PC-9 (cell line): Measurements from ENCODE around the gene BFSP1. TPM values are rescaled to one million over a fixed set of nuclear protein-coding genes. Genes with fewer than 3 reads are reported as not detected.

ENCODE experiments used
- Bru-seq: library from RNA; stranded (reverse); fragments of 400-500 nt; gene quantifications from one replicate; lab custom pipeline; 2021; lab: Mats Ljungman, UMichigan
- BruChase-seq, 2 experiments: library from RNA; stranded (reverse); fragments of 400-500 nt; gene quantifications; one replicate each; lab custom pipeline; 2021; lab: Mats Ljungman, UMichigan
- BruUV-seq: library from RNA; stranded (reverse); fragments of 400-500 nt; replicated peaks from 2 replicates; lab custom pipeline; 2021; lab: Mats Ljungman, UMichigan
- CTCF ChIA-PET: fragments of 300-600 bp; sonication (Branson Sonifier 250); formaldehyde crosslinking; loops from one replicate; lab custom pipeline; 2022; ENCODE audit warnings: antibody characterized with exemption; lab: Charles Lee
- POLR2A ChIA-PET: fragments of 300-600 bp; sonication (Branson Sonifier 250); formaldehyde crosslinking; loops from one replicate; lab custom pipeline; 2022; ENCODE audit warnings: antibody characterized with exemption; ENCODE audit not compliant: unreplicated experiment; lab: Charles Lee
- DNase-seq, 2 experiments: peaks; one replicate each; pipeline versions ENCODE4 v3.0.0 to v3.0.0-alpha.2; 2015 to 2022; ENCODE audit warnings: mixed read lengths in 1 of 2
- H2AFZ ChIP-seq: fragments of 200-600 bp; sonication (generic); 2 replicates; pipeline ENCODE4 v1.8.1; 2017; ENCODE audit warnings: antibody characterized with exemption
- H3F3A ChIP-seq: fragments of 200-600 bp; sonication (generic); 2 replicates; pipeline ENCODE4 v1.8.1; 2017; ENCODE audit warnings: antibody characterized with exemption, mild to moderate bottlenecking, low read depth; ENCODE audit not compliant: insufficient read depth
- H3K27ac ChIP-seq: fragments of 200-600 bp; sonication (generic); 2 replicates; pipeline ENCODE4 v1.6.1; 2016; ENCODE audit warnings: mixed run types
- H3K27me3 ChIP-seq: fragments of 200-600 bp; sonication (generic); 2 replicates; pipeline ENCODE4 v1.6.1; 2016; ENCODE audit warnings: low read depth, mixed run types; ENCODE audit not compliant: insufficient read depth
- H3K36me3 ChIP-seq: fragments of 200-600 bp; sonication (generic); 2 replicates; pipeline ENCODE4 v1.6.1; 2016; ENCODE audit warnings: low read depth, mixed run types
- H3K4me1 ChIP-seq: fragments of 200-600 bp; sonication (generic); replicated peaks from 2 replicates; pipeline ENCODE4 v1.6.1; 2016; ENCODE audit warnings: mixed run types; ENCODE audit not compliant: insufficient read depth
- H3K4me2 ChIP-seq: fragments of 200-600 bp; sonication (generic); 2 replicates; pipeline ENCODE4 v1.6.1; 2017; ENCODE audit warnings: mixed run types
- H3K4me3 ChIP-seq: fragments of 200-600 bp; sonication (generic); 2 replicates; pipeline ENCODE4 v1.6.1; 2016; ENCODE audit warnings: mixed run types
- H3K79me2 ChIP-seq: fragments of 200-600 bp; sonication (generic); 2 replicates; pipeline ENCODE4 v1.6.1; 2017; ENCODE audit warnings: low read depth, mixed run types
- H3K9me2 ChIP-seq: fragments of 200-600 bp; sonication (generic); 2 replicates; pipeline ENCODE4 v1.8.1; 2017; ENCODE audit warnings: mild to moderate bottlenecking; ENCODE audit not compliant: insufficient read depth
- H3K9me3 ChIP-seq: fragments of 200-600 bp; sonication (generic); 2 replicates; pipeline ENCODE4 v1.8.1; 2016; ENCODE audit warnings: low read depth; ENCODE audit not compliant: insufficient read depth
- H4K20me1 ChIP-seq: fragments of 200-600 bp; sonication (generic); 2 replicates; pipeline ENCODE4 v1.8.1; 2017; ENCODE audit not compliant: insufficient read depth
- EZH2 ChIP-seq: fragments of 200-600 bp; sonication (generic); IDR thresholded peaks from 2 replicates; pipeline ENCODE4 v1.8.0; 2017; ENCODE audit warnings: antibody characterized with exemption, low read depth
- intact Hi-C: fragments of 100-400 bp; cut with micrococcal nuclease; formaldehyde crosslinking; loops from one replicate; pipeline ENCODE4 v1.10.0; 2022; ENCODE audit not compliant: unreplicated experiment
- long read RNA-seq: library from polyadenylated mRNA; stranded (forward); transcript quantifications from one replicate; pipeline ENCODE4 v2.0.0, GENCODE V29; 2022
- total RNA-seq: library from RNA; stranded (reverse); gene quantifications from 2 replicates; pipeline ENCODE4 v1.2.3, GENCODE V29; 2021
- TF ChIP-seq, protein P1 (sequence below): fragments of 200-600 bp; sonication (generic); conservative IDR thresholded peaks from 2 replicates; pipeline ENCODE4 v1.6.1; 2017; ENCODE audit warnings: mixed run types, antibody characterized with exemption, mild to moderate bottlenecking, moderate library complexity

Gene BFSP1
- total RNA-seq (10.4 and 13.8 TPM in 2 replicates), Bru-seq, nascent RNA (percentile 68 among the genes with signal in this experiment), BruChase-seq, experiment 1, labeled RNA remaining after a 2-hour chase (percentile 59 among the genes with signal in this experiment), BruChase-seq, experiment 2, labeled RNA remaining after a 6-hour chase (percentile 51 among the genes with signal in this experiment)
- long read RNA-seq, partial matches to known transcripts, result 2 of 9 reads
- long read RNA-seq, other reads (novel, unspliced or antisense), result 5 of 9 reads

DNA sequence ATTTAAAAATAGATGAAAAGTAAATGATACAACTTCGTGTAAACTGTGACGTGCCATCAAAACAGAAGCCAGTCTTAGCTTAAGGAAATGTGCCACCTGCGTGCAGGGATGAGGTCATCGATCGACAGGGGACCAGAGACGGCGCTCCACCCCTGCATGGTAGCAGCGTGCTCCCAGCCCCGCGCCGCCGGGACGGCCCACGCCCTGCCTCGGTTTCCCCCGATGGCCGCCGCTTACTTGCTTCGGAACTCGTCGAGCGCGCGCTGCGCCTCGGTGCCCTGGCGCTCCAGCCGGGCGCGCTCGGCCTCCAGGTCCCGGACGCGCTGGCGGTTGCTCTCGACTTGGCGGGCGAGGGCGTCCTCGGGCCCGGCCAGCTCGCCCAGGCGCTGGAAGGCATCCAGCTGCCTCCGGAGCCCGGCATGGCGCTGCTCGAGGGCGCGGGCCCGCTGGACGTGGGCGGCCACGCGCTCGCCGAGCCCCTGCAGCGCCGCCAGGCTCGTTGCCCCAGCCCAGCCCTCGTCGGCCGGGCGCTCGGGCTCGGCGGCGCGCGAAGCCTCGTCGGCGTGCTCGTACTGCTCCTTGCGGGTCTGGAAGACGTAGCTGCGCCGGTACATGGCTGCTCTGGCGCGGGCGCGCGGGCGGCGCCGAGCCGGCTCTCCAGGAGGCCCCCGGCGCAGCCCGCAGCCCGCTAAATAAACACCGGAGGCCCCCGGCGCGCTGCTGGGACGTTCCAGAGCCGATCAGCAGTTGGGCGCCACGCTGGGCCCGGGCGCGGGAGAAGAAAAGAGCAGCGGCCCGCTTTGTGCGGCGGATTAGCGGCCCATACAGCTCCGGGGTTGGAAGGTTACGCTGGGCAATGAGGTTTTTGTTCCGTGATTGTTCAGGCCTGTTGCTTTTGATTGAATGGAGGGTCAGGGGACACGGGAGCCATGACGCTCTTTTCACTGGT lies at the start of gene BFSP1:
Gene BFSP1, minus strand, starts transcription at position 664 of the 949 bp plus-strand sequence. Its CDS starts 50 bp downstream, at position 614.
- H2AFZ ChIP-seq, result peak within 1 kb of the TSS; percentile 81
- H4K20me1 ChIP-seq, result no peaks in the 10 kb centered on the region
- POLR2A ChIA-PET, result interaction anchor here (0.5 to 1.1 kb wide), 5 partner anchors 11 to 408 kb away, joined by 3 to 16 read pairs (median 5); partner anchors contain the start of gene RRBP1
- no peak for TF ChIP-seq EZH2
- TF ChIP-seq, protein P1, sequence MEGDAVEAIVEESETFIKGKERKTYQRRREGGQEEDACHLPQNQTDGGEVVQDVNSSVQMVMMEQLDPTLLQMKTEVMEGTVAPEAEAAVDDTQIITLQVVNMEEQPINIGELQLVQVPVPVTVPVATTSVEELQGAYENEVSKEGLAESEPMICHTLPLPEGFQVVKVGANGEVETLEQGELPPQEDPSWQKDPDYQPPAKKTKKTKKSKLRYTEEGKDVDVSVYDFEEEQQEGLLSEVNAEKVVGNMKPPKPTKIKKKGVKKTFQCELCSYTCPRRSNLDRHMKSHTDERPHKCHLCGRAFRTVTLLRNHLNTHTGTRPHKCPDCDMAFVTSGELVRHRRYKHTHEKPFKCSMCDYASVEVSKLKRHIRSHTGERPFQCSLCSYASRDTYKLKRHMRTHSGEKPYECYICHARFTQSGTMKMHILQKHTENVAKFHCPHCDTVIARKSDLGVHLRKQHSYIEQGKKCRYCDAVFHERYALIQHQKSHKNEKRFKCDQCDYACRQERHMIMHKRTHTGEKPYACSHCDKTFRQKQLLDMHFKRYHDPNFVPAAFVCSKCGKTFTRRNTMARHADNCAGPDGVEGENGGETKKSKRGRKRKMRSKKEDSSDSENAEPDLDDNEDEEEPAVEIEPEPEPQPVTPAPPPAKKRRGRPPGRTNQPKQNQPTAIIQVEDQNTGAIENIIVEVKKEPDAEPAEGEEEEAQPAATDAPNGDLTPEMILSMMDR, result no peak
- H3K27ac ChIP-seq, result no peak within 1 kb of the TSS
- peaks cover 16% of the 10 kb centered on the region for H3K4me1 ChIP-seq
- H3F3A ChIP-seq, result no peaks in the 10 kb centered on the region; the same call in 1 of the 2 replicates
- BruUV-seq, result no TSS peak
- intact Hi-C loops, result no loop called here
- no peaks in the 10 kb centered on the region for H3K27me3 ChIP-seq
- peaks cover 3% of the 10 kb centered on the region; the same call in 1 of the 2 replicates for H3K9me2 ChIP-seq
- H3K4me2 ChIP-seq, result peak within 1 kb of the TSS; percentile 83
- H3K9me3 ChIP-seq, result no peaks in the 10 kb centered on the region
- no peaks in the 10 kb centered on the region for H3K36me3 ChIP-seq
- peak within 1 kb of the TSS; percentile 66 for H3K4me3 ChIP-seq
- DNase-seq, result peak; percentile 39 to 70
- no peaks in the 10 kb centered on the region for H3K79me2 ChIP-seq
- CTCF ChIA-PET, result interaction anchor here (0.5 to 0.7 kb wide), 2 partner anchors 26 to 411 kb away, joined by 3 to 8 read pairs; no protein-coding TSS in a partner anchor

DNA sequence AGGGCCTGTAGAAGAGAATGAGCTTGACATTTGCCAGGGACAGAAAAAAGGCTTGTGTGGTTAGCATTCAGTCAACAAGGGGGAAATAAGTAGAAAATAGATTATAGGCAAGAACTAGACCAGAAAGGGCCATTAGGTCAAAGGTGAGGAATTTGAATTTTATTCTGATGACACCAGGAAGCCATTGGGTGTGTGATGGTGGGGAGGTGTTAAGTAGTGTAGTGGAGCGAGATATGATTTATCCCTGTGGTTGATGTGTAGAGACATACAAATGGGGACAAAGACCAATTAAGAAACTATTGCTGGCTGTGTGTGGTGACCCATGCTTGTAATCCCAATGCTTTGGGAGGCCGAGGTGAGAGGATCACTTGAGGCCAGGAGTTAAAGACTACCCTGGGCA lies 49.7 kb upstream of the BFSP1 start:
- H2AFZ ChIP-seq, result no peak overlapping the region
- no peaks in the 10 kb centered on the region; the same call in 1 of the 2 replicates for H3K9me3 ChIP-seq
- intact Hi-C loops, result no loop called here
- POLR2A ChIA-PET, result no interaction called here
- H3K27me3 ChIP-seq, result no peaks in the 10 kb centered on the region
- DNase-seq, result no peak
- H3K36me3 ChIP-seq, result peaks cover 16% of the 10 kb centered on the region
- BruUV-seq, result no TSS peak
- H3K4me1 ChIP-seq, result peaks cover 41% of the 10 kb centered on the region
- TF ChIP-seq, protein P1, result no peak
- no peak for TF ChIP-seq EZH2
- H3K27ac ChIP-seq, result no peak overlapping the region
- peaks cover 99% of the 10 kb centered on the region for H3K79me2 ChIP-seq
- no peak overlapping the region for H3K4me3 ChIP-seq
- no peaks in the 10 kb centered on the region for H3K9me2 ChIP-seq
- peaks cover 10% of the 10 kb centered on the region; the same call in 1 of the 2 replicates for H3F3A ChIP-seq
- H3K4me2 ChIP-seq, result no peak overlapping the region
- peaks cover 67% of the 10 kb centered on the region for H4K20me1 ChIP-seq
- CTCF ChIA-PET, result interaction anchor here (0.5 to 1.0 kb wide), 2 partner anchors 13 to 935 kb away, joined by 3 to 5 read pairs; no protein-coding TSS in a partner anchor
